Thoracic aorta (tissue), 2 donors: Measurements from ENCODE around the gene DLX2. TPM values are rescaled to one million over a fixed set of nuclear protein-coding genes. Genes with fewer than 3 reads are reported as not detected.
"Not testable (repeated sequence)": the region's sequence is repeated elsewhere in the genome, so short reads cannot be mapped to it uniquely, and the experiment has no call there.

Source experiments
- ATAC-seq: fragments of 150-250 bp; one replicate; pipeline ENCODE4 v1.8.0; 2017; ENCODE audit warnings: low read depth; ENCODE audit not compliant: insufficient number of reproducible peaks, low FRiP score
- DNase-seq: peaks from one replicate; pipeline ENCODE4 v3.0.0-alpha.2; 2020; ENCODE audit warnings: low spot score
- H3K27ac ChIP-seq, 2 donors: fragments of 200-600 bp; sonication (generic); 1 replicate in 1 of 2; 2 replicates in 1 of 2; pipeline ENCODE4 v1.5.1; 2016; ENCODE audit warnings: mild to moderate bottlenecking in 2 of 2, moderate library complexity in 2 of 2
- H3K27me3 ChIP-seq: fragments of 200-600 bp; sonication (generic); replicated peaks from 2 replicates; pipeline ENCODE4 v1.6.0; 2016; ENCODE audit warnings: mild to moderate bottlenecking; ENCODE audit not compliant: insufficient read depth
- H3K36me3 ChIP-seq: fragments of 200-600 bp; sonication (generic); one replicate; pipeline ENCODE4 v1.5.1; 2016
- H3K4me1 ChIP-seq, 2 donors: fragments of 200-600 bp; sonication (generic); 1 replicate in 1 of 2; 2 replicates in 1 of 2; pipeline versions ENCODE4 v1.5.1 to v1.6.0; 2016; ENCODE audit warnings: low read depth in 2 of 2, mild to moderate bottlenecking in 1 of 2; ENCODE audit not compliant: control insufficient read depth in 1 of 2
- H3K4me3 ChIP-seq: fragments of 200-600 bp; sonication (generic); 2 replicates; pipeline ENCODE4 v1.5.1; 2016; ENCODE audit warnings: mild to moderate bottlenecking
- H3K9me3 ChIP-seq: fragments of 200-600 bp; sonication (generic); 2 replicates; pipeline ENCODE4 v1.5.1; 2016
- total RNA-seq, 2 donors: library from RNA; depleted of rRNA; stranded (reverse); fragments of >200 nt; gene quantifications; one replicate each; pipeline versions ENCODE4 v1.1.0 to v1.2.3, GENCODE V29; 2016
- TF ChIP-seq, protein P1 (sequence below): fragments of 200-600 bp; sonication (generic); IDR thresholded peaks from one replicate; pipeline ENCODE4 v1.5.1; 2019; ENCODE audit warnings: antibody characterized with exemption

Gene DLX2
- total RNA-seq, 2 donors from 2014 or later, result 1.6 TPM; not detected in 1

- Histone ChIP-seq H3K27ac (no peak overlapping the region), H3K9me3 (no peaks in the 10 kb centered on the region), H3K4me1 (no peaks in the 10 kb centered on the region), H3K4me3 (no peak overlapping the region), H3K27me3 (no peaks in the 10 kb centered on the region), H3K36me3 (no peaks in the 10 kb centered on the region)
- DNase-seq, result no peak
- no peak for ATAC-seq
- TF ChIP-seq, protein P1, sequence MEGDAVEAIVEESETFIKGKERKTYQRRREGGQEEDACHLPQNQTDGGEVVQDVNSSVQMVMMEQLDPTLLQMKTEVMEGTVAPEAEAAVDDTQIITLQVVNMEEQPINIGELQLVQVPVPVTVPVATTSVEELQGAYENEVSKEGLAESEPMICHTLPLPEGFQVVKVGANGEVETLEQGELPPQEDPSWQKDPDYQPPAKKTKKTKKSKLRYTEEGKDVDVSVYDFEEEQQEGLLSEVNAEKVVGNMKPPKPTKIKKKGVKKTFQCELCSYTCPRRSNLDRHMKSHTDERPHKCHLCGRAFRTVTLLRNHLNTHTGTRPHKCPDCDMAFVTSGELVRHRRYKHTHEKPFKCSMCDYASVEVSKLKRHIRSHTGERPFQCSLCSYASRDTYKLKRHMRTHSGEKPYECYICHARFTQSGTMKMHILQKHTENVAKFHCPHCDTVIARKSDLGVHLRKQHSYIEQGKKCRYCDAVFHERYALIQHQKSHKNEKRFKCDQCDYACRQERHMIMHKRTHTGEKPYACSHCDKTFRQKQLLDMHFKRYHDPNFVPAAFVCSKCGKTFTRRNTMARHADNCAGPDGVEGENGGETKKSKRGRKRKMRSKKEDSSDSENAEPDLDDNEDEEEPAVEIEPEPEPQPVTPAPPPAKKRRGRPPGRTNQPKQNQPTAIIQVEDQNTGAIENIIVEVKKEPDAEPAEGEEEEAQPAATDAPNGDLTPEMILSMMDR, result no peak
Measured at GRCh38 chr2:172072706-172073105, 30.0 kb downstream of the DLX2 start.

DNA sequence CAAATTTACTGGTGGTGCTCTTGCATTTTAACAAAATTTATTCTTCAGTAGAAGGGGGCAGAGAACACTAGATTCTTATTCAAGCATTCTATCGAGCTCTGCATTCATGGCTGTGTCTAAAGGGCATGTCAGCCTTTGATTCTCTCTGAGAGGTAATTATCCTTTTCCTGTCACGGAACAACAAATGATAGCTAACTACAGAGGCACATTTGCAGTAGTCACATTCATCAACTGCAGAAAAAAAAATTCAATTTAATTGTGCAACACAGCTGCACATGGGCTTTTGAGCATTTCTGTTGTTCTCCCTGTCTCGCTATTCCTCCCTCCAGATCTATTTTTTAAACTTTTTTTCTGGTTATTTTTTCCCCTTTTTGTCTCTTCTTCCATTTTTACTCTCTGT, 30.4 kb downstream of the DLX2 start:
- Histone ChIP-seq H3K27me3 (no peaks in the 10 kb centered on the region), H3K4me3 (no peak overlapping the region), H3K36me3 (no peaks in the 10 kb centered on the region), H3K4me1 (no peaks in the 10 kb centered on the region), H3K9me3 (no peaks in the 10 kb centered on the region), H3K27ac (no peak overlapping the region)
- ATAC-seq (no peak), DNase-seq (no peak)
- TF ChIP-seq, protein P1, result no peak

DNA sequence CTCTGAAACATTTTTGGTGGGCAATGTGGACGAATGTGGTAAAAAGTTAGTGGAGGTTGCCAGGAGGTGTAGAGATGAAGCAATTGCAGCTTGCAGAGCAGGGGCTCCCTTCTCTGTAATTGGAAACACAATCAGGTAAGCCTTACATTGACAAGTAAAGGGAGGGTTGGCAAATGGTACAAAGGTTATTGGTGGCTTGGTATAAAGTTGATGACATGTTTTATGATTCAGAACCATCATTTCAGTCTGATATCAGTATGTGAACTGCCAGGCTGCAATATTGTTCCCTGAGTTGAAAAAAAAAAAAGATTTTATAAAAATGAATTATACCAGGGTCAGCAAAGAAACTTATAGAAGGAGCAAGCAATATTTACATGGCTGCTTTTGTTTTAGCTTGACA, 31.8 kb downstream of the DLX2 start:
- Histone ChIP-seq H3K9me3 (no peaks in the 10 kb centered on the region), H3K27me3 (no peaks in the 10 kb centered on the region), H3K4me3 (no peak overlapping the region), H3K36me3 (no peaks in the 10 kb centered on the region), H3K4me1 (no peaks in the 10 kb centered on the region), H3K27ac (no peak overlapping the region)
- TF ChIP-seq, protein P1, result no peak
- DNase-seq (no peak), ATAC-seq (no peak)

- not testable (repeated sequence) for H3K9me3 ChIP-seq, H3K4me3 ChIP-seq, H3K36me3 ChIP-seq
Measured at GRCh38 chr2:172067905-172068304, 34.8 kb downstream of the DLX2 start.

DNA sequence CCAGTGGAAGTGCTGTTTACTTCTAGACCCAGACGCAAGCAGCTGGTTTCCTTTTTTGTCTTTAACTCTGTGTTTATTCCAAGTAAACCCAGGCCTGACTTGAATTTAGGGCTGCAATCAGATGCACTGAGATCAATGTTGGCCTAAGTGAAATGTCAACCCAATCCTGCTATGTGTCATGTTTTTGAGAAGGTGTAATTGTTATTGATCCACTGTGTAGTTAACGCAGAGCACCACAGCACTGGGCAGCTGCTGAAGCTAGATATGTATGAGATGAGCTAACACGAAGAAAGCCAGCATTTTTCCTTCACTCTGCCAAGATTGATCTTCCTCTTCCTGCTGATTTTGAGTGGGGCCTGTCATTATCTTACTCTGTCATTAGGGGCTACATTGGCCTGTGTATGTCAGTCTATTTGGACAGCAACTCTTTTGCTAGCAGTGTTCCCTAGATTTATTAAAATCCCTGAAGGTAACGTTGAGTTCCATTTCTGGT, 36.3 kb downstream of the DLX2 start:
- ATAC-seq, result no peak
- Histone ChIP-seq H3K4me1 (no peaks in the 10 kb centered on the region), H3K27me3 (no peaks in the 10 kb centered on the region), H3K36me3 (no peaks in the 10 kb centered on the region), H3K9me3 (no peaks in the 10 kb centered on the region), H3K27ac (no peak overlapping the region), H3K4me3 (no peak overlapping the region)
- DNase-seq, result no peak
- TF ChIP-seq, protein P1, result no peak

More at GRCh38 chr2:172067905-172068304, 34.8 kb downstream of the DLX2 start:
- ATAC-seq, DNase-seq, H3K4me1 ChIP-seq, H3K27ac ChIP-seq, H3K27me3 ChIP-seq: not testable (repeated sequence)

DNA sequence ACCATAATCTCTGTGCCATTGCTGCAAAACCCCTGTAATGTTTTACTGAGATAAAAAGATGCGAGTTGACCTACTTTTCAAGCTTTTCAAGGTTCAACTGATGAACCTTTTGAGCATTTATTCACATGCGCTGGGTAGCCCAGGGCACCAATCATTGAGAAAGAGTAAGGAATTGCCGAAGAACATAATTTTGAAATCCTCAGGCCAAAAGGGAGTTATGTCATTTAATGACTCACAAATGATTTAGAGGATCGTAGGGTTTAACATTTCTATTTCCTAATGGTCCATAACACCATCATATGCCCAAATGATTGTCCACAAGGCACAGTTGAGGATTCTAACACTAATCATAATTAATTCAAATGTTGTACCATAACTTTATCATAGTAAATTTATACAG, 37.6 kb downstream of the DLX2 start:
- TF ChIP-seq, protein P1, result no peak
- H3K36me3 ChIP-seq, result no peaks in the 10 kb centered on the region
- H3K27me3 ChIP-seq, result no peaks in the 10 kb centered on the region
- ATAC-seq (no peak), DNase-seq (no peak)
- H3K4me1 ChIP-seq, result no peaks in the 10 kb centered on the region
- no peaks in the 10 kb centered on the region for H3K9me3 ChIP-seq
- H3K4me3 ChIP-seq, result no peak overlapping the region
- no peak overlapping the region for H3K27ac ChIP-seq
